Subcutaneous adipose tissue (tissue), 4 donors: ENCODE data around the gene ZNF565. TPM values are rescaled to one million over a fixed set of nuclear protein-coding genes. Genes with fewer than 3 reads are reported as not detected.

ENCODE experiments used
- CTCF ChIP-seq: fragments of 450-650 bp; IDR thresholded peaks from one replicate; pipeline ENCODE4 v1.5.1; 2016; ENCODE audit warnings: low read depth, mild to moderate bottlenecking, control low read depth, antibody characterized with exemption, moderate library complexity
- total RNA-seq, 4 donors: library from RNA; depleted of rRNA; stranded (reverse); fragments of >200 nt; gene quantifications; one replicate each; pipeline ENCODE4 v1.1.0, GENCODE V29; 2016

Gene ZNF565
- total RNA-seq, 4 donors from 2014 or later, result 2.9 to 6.6 (median 5.1) TPM

- TF ChIP-seq CTCF, result no peak
These were observed 6.7 kb downstream of the ZNF565 start for GRCh38 chr19:36207605-36208252.

- TF ChIP-seq CTCF, result no peak
These were observed 11.2 kb downstream of the ZNF565 start for GRCh38 chr19:36203293-36203692.

- TF ChIP-seq CTCF, result no peak
These were observed 12.8 kb downstream of the ZNF565 start for GRCh38 chr19:36201684-36202083.

GRCh38 chr19:36198119-36198518, 16.3 kb downstream of the ZNF565 start:
- no peak for TF ChIP-seq CTCF

- TF ChIP-seq CTCF, result no peak
These were observed 18.2 kb downstream of the ZNF565 start for GRCh38 chr19:36196249-36196648.

- no peak for TF ChIP-seq CTCF
These were observed 31.2 kb downstream of the ZNF565 start for GRCh38 chr19:36183245-36183628.

- no peak for TF ChIP-seq CTCF
These were observed 31.7 kb downstream of the ZNF565 start for GRCh38 chr19:36182612-36183244.
